ENCODE results near the gene HTR1A. TPM values are rescaled to one million over a fixed set of nuclear protein-coding genes. Genes with fewer than 3 reads are reported as not detected.

Gene HTR1A
- total RNA-seq, 2 experiments from 2014 or later: not detected

- Histone ChIP-seq H3K27ac (ENCODE audit: low read depth, low read length, poor library complexity, severe bottlenecking) (no peak overlapping the region), H3K36me3 (ENCODE audit: insufficient read depth, low read length) (no peaks in the 10 kb centered on the region), H4K20me1 (ENCODE audit: insufficient read depth, low read length) (no peaks in the 10 kb centered on the region), H2AFZ (ENCODE audit: low read length) (no peak overlapping the region), H3K9me2 (ENCODE audit: insufficient read depth, low read length) (no peaks in the 10 kb centered on the region), H3K4me1 (ENCODE audit: insufficient read depth, low read length, poor library complexity, severe bottlenecking) (no peaks in the 10 kb centered on the region), H3K4me3 (ENCODE audit: low read depth, low read length, poor library complexity, severe bottlenecking) (no peak overlapping the region), H3K79me2 (ENCODE audit: insufficient read depth, low read depth, low read length) (no peaks in the 10 kb centered on the region), H3K9me3 (ENCODE audit: low read length) (no peaks in the 10 kb centered on the region), H3K4me2 (ENCODE audit: low read length) (no peak overlapping the region)
- ChIA-PET POLR2A (no interaction called here), CTCF (ENCODE audit: unreplicated experiment) (no interaction called here)
- BruUV-seq (replicated peaks): no TSS peak
- TF ChIP-seq CTCF (conservative IDR thresholded peaks at IDR 0.05; ENCODE audit: low read length): no peak
- no peak for TF ChIP-seq EZH2phosphoT487 (IDR thresholded peaks at IDR 0.05; ENCODE audit: borderline replicate concordance, low read depth, low read length)
- no peak for DNase-seq (ENCODE audit: low spot score)
- intact Hi-C loops (cut with micrococcal nuclease; ENCODE audit: unreplicated experiment): loop anchor here (5.0 kb wide), 1 partner anchor 558 kb away; no protein-coding TSS in a partner anchor
Measured at GRCh38 chr5:63960646-63961045, 1.6 kb downstream of the HTR1A start.

- no TSS peak for BruUV-seq (replicated peaks)
- POLR2A ChIA-PET: no interaction called here
Measured at GRCh38 chr5:63959177-63959982, 2.9 kb downstream of the HTR1A start.

More at GRCh38 chr5:63959177-63959982, 2.9 kb downstream of the HTR1A start:
- Histone ChIP-seq H3K4me2 (ENCODE audit: low read length) (no peak overlapping the region), H3K27ac (ENCODE audit: low read depth, low read length, poor library complexity, severe bottlenecking) (no peak overlapping the region), H3K36me3 (ENCODE audit: insufficient read depth, low read length) (no peaks in the 10 kb centered on the region), H3K9me3 (ENCODE audit: low read length) (no peaks in the 10 kb centered on the region), H3K4me3 (ENCODE audit: low read depth, low read length, poor library complexity, severe bottlenecking) (no peak overlapping the region), H4K20me1 (ENCODE audit: insufficient read depth, low read length) (no peaks in the 10 kb centered on the region), H3K79me2 (ENCODE audit: insufficient read depth, low read depth, low read length) (no peaks in the 10 kb centered on the region), H3K9me2 (ENCODE audit: insufficient read depth, low read length) (no peaks in the 10 kb centered on the region), H3K4me1 (ENCODE audit: insufficient read depth, low read length, poor library complexity, severe bottlenecking) (no peaks in the 10 kb centered on the region), H2AFZ (ENCODE audit: low read length) (no peak overlapping the region)
- CTCF ChIA-PET (ENCODE audit: unreplicated experiment): no interaction called here
- TF ChIP-seq CTCF (conservative IDR thresholded peaks at IDR 0.05; ENCODE audit: low read length) (no peak), EZH2phosphoT487 (IDR thresholded peaks at IDR 0.05; ENCODE audit: borderline replicate concordance, low read depth, low read length) (no peak)
- intact Hi-C loops (cut with micrococcal nuclease; ENCODE audit: unreplicated experiment): no loop called here
- DNase-seq (ENCODE audit: low spot score): no peak
